Measurements from ENCODE around the gene AJAP1. TPM values are rescaled to one million over a fixed set of nuclear protein-coding genes. Genes with fewer than 3 reads are reported as not detected.

The AJAP1 gene
- total RNA-seq, 2 experiments from 2014 or later = not detected

DNA sequence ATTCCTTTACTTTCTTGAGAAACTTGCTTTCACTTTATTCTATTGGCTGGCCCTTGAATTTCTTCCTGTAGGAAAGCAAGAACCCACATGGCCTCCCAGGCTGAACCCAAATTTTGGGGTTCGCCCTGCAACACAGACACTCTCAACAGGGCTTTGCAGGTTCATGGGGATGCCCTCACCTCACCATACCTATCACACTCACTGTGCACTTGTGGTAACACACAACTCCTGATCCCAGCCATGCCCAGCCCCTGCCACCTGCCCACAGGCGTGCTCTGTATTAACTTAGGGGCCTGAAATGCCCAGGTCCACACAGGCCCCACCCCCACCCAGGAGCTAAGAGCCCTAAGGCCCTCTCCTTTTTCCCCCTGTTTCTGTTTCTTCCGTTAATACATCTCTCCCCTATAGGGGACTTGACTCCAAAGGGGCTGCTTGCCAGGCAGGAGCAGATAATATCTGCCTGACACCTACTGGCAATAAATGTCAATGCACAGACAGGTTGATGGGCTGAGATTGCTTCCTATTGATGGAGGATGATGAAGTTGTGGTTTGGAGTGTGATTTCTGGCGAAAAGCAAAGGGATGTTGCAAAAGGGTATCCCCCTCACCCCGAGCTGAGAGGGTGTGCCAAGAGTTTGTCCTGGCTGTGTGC lies 171.5 kb downstream of the AJAP1 start:
- H3K36me3 Mint-ChIP-seq (ENCODE audit: low read depth) = no peaks in the 10 kb centered on the region
- no peak for ATAC-seq
- H3K27me3 Mint-ChIP-seq (ENCODE audit: low read depth) = no peaks in the 10 kb centered on the region
- H3K4me1 Mint-ChIP-seq (ENCODE audit: low read depth) = no peaks in the 10 kb centered on the region
- no peak overlapping the region for H3K27ac Mint-ChIP-seq
- no peaks in the 10 kb centered on the region for H3K9me3 Mint-ChIP-seq (ENCODE audit: insufficient read depth)
- ChIA-PET CTCF (no interaction called here), POLR2A (no interaction called here)
- no peak overlapping the region for H3K4me3 Mint-ChIP-seq
- DNase-seq = no peak

DNA sequence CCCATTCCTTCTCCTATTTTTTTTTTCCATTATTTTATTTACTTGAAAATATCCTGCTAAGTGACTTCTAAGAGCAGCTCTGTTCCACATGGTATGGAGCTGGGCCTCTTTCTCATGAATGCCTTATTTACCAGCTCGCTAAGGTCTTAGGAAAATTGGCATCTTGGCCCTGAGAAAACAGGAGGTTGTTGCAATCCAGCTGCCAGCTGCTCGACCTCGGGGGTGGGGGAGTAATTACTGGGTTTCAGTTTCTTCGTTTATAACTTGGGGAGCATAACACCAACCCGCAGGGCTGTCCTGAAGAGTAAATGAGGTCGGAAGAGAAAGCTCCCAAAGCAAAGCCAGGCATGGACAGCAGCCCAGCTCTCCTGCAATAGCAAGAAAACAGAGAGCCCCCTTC lies 176.3 kb downstream of the AJAP1 start:
- DNase-seq (no peak), ATAC-seq (no peak)
- H3K27me3 Mint-ChIP-seq (ENCODE audit: low read depth) = no peaks in the 10 kb centered on the region
- no peaks in the 10 kb centered on the region for H3K36me3 Mint-ChIP-seq (ENCODE audit: low read depth)
- no peak overlapping the region for H3K4me3 Mint-ChIP-seq
- no peaks in the 10 kb centered on the region for H3K4me1 Mint-ChIP-seq (ENCODE audit: low read depth)
- H3K27ac Mint-ChIP-seq = no peak overlapping the region
- ChIA-PET CTCF (no interaction called here), POLR2A (no interaction called here)
- no peaks in the 10 kb centered on the region for H3K9me3 Mint-ChIP-seq (ENCODE audit: insufficient read depth)

DNA sequence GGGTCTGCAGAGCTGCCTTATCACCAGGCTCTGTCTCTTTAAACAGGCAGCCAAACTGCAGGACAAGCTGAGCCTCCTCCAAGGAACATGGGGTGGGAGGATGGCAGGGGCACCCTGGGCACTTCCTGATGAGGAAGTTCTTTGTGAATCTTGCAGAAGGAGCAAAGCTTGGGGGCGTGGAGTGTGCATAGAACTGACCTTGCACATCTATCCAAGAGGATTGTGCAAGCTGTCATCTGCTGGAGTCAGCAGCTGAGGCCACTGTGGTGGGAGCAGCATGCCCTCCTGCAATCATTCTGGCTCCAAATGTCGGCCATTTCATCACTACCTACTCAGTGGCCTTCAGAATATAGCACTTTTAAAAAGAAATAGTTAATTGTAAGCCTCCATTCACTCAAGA lies 182.2 kb downstream of the AJAP1 start:
- no peak overlapping the region for H3K27ac Mint-ChIP-seq
- ATAC-seq (no peak), DNase-seq (no peak)
- H3K36me3 Mint-ChIP-seq (ENCODE audit: low read depth) = no peaks in the 10 kb centered on the region
- no peak overlapping the region for H3K4me3 Mint-ChIP-seq
- ChIA-PET CTCF (no interaction called here), POLR2A (no interaction called here)
- no peaks in the 10 kb centered on the region for H3K27me3 Mint-ChIP-seq (ENCODE audit: low read depth)
- H3K4me1 Mint-ChIP-seq (ENCODE audit: low read depth) = no peaks in the 10 kb centered on the region
- no peaks in the 10 kb centered on the region for H3K9me3 Mint-ChIP-seq (ENCODE audit: insufficient read depth)

DNA sequence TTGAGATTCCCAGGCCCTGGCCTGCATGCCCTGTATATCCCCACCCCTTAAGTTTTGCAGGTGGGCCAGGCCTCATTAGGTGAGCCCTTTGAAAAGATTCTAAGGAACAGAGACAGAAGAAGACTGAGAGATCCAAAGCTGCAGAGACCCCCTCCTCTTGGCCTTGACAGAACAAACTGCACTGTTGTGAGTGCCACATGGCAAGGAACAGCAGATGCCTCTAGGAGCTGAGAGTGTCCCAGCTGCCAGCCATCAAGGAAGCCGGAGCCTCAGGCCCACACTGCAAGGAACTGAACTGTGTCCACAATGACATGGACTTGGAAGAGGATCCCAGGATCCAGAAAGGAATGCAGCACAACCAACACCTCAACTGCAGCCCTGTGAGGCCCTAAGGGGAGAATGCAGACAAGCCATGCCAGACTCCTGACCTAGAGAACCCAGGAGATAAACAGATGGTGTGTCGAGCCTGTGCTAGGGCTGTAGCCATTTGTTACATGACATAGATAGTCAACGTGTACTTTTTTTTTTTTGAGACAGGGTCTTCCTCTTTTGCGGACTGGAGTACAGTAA lies 182.7 kb downstream of the AJAP1 start:
- no peaks in the 10 kb centered on the region for H3K4me1 Mint-ChIP-seq (ENCODE audit: low read depth)
- DNase-seq (no peak), ATAC-seq (no peak)
- no peaks in the 10 kb centered on the region for H3K9me3 Mint-ChIP-seq (ENCODE audit: insufficient read depth)
- CTCF ChIA-PET = no interaction called here
- POLR2A ChIA-PET = no interaction called here
- H3K4me3 Mint-ChIP-seq = no peak overlapping the region
- no peaks in the 10 kb centered on the region for H3K36me3 Mint-ChIP-seq (ENCODE audit: low read depth)
- H3K27me3 Mint-ChIP-seq (ENCODE audit: low read depth) = no peaks in the 10 kb centered on the region
- no peak overlapping the region for H3K27ac Mint-ChIP-seq

DNA sequence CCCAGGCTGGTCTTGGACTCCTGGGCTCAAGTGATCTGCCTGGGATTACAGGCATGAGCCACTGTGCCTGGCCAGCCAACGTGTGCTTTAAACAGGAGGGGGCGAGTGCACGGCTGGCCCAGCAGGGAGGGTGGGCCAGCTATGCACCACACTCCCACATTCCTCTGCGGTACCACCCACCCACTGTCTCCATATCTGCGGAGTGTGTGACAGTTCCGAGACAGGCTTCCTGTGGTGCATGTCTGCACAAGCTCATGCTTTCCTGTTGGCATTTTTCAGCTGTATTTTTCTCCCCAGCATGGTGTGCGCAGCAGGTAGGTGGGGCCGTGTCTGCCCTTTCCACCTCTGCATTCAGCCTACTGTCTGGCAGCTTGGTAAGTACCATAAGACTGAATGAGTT lies 183.3 kb downstream of the AJAP1 start:
- Mint-ChIP-seq H3K9me3 (ENCODE audit: insufficient read depth) (no peaks in the 10 kb centered on the region), H3K27me3 (ENCODE audit: low read depth) (no peaks in the 10 kb centered on the region), H3K36me3 (ENCODE audit: low read depth) (no peaks in the 10 kb centered on the region), H3K4me3 (no peak overlapping the region), H3K27ac (no peak overlapping the region), H3K4me1 (ENCODE audit: low read depth) (no peaks in the 10 kb centered on the region)
- DNase-seq (no peak), ATAC-seq (no peak)
- ChIA-PET POLR2A (no interaction called here), CTCF (no interaction called here)

DNA sequence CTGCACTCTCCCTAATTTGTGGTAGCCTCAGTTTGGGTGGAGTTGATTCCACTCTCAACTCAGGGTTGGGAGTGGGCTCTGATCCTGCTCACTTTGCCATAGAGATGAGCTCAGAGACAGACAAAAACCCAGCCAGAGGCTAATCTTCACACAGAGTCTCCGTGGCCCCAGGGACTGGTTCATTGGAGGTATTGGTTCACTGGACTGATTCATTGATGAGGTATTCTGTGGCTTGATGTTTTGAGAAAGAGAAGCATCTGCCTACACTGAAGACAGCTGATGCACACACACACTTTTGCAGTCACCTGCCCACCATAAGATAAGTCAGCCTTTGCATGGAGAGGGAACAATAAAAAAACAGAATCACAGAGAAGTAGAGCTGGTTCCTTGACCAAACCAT lies 183.8 kb downstream of the AJAP1 start:
- DNase-seq = no peak
- Mint-ChIP-seq H3K9me3 (ENCODE audit: insufficient read depth) (no peaks in the 10 kb centered on the region), H3K27me3 (ENCODE audit: low read depth) (no peaks in the 10 kb centered on the region), H3K27ac (no peak overlapping the region), H3K4me1 (ENCODE audit: low read depth) (no peaks in the 10 kb centered on the region), H3K36me3 (ENCODE audit: low read depth) (no peaks in the 10 kb centered on the region), H3K4me3 (no peak overlapping the region)
- POLR2A ChIA-PET = no interaction called here
- ATAC-seq = no peak
- CTCF ChIA-PET = no interaction called here

All from activated CD8-positive, alpha-beta T cell treated with anti-CD3 and anti-CD28 coated beads, Interleukin-2, amount 10 ng/mL, durations not matched to agents 7 days and 5 days (primary cell).